LNCAP (cell line): Measurements from ENCODE around the gene DLGAP3.

Experiments used
- CTCF ChIP-seq: fragments of 450-650 bp; IDR thresholded peaks from 2 replicates; pipeline ENCODE4 v1.5.1; 2017; ENCODE audit warnings: mild to moderate bottlenecking

DLGAP3 gene

DNA sequence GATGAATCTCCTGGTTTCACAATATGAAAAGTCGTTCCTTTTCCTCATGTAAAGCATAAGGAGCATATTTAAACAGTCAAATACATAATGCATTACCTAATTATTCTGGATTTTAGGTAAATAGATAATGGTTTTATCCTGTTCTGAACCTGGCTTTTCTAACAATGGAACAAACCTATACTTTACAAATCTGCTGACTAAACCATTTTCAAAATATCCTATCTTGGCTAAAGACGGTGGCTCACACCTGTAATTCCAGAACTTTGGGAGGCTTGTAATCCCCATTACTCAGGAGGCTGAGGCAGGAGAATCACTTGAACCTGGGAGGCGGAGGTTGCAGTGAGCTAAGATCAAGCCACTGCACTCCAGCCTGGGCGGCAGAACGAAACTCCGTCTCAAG lies 72.8 kb downstream of the DLGAP3 start:
- TF ChIP-seq CTCF = no peak

DNA sequence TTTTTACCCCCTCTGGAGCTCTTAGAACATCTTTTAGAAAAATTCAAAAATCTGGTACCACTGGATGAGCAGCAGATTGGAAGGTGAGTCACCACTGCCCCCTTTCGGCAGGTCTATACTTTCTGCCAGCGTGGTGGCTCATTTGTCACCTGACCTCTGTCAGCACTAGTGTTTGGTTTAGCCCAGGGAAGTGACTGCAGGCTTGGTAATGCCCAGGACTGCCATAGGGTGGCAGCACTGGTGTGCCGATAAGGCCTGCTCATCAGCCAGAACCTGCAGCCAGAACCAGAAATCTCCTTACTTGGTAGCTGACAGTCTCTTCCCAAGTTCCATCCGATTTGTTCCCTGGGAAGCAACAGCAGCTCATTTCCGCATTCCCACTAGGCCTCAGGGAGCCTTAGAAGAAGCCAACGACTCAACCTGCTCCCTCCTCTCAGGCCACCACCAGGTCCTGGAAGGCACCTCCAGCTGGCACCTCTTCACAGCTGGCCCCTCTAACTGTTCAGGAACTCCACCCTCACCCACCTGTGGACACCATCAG lies 76.7 kb downstream of the DLGAP3 start:
- TF ChIP-seq CTCF = peak; percentile 100

GRCh38 chr1:34851431-34852105 lies 77.9 kb downstream of the DLGAP3 start:
- no peak for TF ChIP-seq CTCF

GRCh38 chr1:34850382-34850781 lies 79.1 kb downstream of the DLGAP3 start:
- no peak for TF ChIP-seq CTCF

DNA sequence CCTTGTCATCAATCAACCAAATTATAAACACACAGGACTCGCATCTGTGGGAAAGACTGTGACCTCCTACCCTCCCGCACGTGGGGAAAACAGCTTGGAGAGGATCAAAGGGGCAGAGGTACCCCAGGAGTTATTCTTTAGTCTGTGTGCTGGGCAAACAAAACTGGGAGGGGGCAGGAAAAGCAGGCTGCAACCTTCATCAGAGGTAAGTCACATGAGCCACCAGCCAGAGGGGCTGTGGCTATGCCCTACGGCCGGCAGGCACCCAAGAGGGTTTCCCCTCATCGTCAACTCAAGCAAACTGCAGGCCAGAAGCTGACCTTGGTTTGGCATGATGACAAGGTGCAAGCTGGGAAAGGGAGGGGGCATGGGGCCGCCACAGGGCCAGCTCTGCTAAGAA lies 82.4 kb downstream of the DLGAP3 start:
- TF ChIP-seq CTCF = no peak

DNA sequence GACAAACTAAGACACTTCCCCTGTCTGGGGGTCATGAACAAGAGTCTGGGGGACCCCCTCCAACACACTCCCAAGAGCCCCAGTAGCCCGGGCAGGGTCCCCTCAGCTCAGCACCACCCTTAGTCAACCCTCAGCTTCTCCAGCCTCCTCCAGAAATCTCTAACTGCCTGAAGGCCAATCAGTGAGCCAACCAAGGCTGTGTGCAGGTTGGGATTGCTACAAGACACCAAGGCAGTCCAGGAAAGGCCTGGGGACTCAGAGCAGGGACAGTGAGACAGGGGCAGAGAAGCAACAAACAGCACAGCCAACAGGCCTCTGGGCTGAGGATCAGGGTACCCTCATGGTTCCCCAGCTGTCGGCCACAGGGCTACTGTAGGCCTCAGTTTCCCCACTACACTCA lies 83.2 kb downstream of the DLGAP3 start:
- TF ChIP-seq CTCF = no peak

GRCh38 chr1:34845131-34845901 lies 84.1 kb downstream of the DLGAP3 start:
- TF ChIP-seq CTCF = no peak
